DMS79 treated with DMSO at 0.1 percent for 48 hours (cell line): Measurements from ENCODE around the gene INPP5A.

ENCODE experiments used
- DNase-seq: peaks from one replicate; lab custom pipeline; 2025; lab: John Stamatoyannopoulos, UW

The INPP5A gene

GRCh38 chr10:132710036-132710686 is 172.6 kb downstream of the INPP5A start:
- DNase-seq, result no peak

- no peak for DNase-seq
Measured at GRCh38 chr10:132710746-132711612, 173.4 kb downstream of the INPP5A start.

DNA sequence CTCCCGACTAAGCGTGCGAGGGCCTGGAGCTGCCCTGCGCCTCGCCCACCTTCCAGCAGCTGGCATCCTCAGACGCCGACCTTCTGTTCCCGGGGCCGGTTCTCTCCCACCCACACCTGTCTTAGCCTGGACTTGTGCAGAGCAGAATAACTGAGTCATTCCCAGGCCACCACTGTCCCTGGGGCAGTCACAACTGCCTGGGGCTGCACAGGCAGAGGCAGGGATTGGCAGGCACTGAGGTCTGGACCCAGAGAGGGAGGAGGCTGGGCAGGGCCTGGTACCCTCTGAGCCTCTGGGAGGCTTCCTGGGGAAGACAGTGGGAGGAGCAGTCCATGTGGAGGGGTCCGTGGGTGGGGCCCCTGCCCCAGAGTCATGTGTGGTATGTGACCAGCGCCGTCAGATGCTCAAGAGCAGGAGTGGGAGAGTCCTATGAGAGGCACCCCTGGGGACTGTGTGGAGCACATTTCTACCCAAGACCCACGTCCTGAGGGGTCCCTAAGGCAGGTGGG is 174.1 kb downstream of the INPP5A start:
- no peak for DNase-seq

DNA sequence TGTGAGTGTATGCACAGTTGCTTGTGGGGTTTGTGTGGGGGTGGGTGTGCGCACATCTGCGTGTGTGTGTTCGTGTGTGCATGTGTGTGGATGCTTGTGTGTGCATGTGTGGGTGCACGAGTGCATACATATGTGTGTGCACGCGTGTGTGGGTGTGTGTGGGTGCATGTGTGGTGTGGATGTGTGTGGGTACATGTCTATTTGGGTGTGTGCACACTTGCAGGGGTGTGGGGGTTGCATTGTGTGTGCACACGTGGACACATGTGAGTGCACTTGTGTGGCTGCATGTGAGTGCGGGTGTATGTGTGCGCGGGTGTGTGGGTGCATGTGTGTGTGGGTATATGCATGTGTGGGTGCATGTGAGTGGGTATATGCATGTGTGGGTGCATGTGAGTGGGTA is 174.7 kb downstream of the INPP5A start:
- no peak for DNase-seq

GRCh38 chr10:132712743-132713142 is 175.2 kb downstream of the INPP5A start:
- no peak for DNase-seq

DNA sequence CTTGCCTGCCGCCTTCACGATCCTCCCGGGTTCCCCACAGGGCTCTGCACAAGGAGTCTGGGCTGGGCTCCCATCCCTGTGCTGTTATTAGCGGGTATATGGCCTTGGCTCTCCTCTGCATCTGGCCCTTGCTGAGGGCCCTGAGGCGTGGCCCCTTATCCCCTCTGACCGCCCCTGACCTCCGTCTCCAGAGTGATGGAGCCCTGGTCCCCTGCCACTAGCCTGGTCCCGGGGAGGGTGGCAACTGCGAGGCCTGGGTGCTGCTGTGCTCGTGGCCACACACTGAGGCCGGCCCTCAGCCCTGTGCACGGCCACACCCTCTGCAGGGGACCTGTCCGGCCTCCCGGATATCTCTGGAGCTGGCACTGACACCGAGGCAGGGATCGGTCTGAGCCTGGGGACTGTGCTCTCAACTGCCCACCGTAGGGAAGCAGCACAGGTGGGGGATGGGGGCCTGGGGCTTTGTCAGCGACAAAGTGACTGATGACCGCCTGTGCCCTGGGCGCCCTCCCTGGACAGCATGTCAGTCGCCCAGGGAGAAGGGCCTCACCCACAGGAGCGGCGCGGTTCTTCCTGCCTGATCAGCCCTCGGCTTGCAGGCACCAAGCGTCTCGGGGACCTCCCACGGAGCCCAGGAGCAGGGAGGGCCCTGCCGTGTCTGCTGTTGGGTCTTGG is 176.0 kb downstream of the INPP5A start:
- no peak for DNase-seq

- DNase-seq, result no peak
Measured at GRCh38 chr10:132714096-132714985, 176.8 kb downstream of the INPP5A start.

GRCh38 chr10:132714986-132715775 is 177.6 kb downstream of the INPP5A start:
- DNase-seq, result no peak

DNA sequence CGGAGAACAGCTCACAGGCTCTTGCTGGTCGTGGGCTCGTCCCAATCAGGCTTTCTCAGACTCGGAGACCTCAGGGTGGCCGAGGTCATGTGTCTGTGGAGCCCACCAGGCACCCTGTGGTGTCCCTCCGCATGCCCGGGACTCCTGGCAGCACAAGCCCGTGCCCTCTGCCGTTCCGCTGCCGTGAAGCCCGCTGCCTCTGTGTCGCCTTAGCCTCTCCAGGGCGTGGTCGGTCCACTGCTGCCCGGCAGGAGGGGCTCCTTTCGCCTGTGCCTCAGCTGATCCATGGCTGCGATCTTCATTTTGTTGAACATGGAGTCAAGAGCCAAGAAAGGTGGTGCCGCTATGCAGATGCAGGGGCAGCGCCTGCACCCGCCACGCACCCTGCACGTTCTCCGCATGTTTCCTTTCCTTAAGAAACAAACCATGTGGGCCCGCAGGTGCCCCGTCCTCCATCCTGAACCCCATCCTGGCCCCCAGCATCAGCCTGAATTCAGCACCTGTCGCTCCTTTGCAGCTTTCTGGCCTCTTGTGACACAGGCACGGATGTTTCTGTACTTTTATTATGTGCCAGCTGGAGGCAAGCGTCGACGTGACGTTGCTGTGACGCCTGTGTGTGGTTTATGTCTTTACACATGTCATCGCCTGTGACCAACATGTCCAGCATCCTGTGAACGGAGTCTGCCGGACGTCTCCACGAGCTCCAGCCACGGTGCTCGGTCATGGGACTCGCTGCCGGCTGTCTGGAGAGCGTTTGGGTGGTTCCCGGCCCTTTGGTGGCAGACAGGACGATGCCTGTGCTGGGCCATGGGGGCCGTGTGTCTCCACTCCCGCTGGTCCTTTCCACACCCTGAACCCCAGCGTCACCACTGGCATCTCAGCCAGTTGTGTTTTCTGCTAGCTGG is 178.4 kb downstream of the INPP5A start:
- DNase-seq, result no peak

GRCh38 chr10:132716691-132717490 is 179.3 kb downstream of the INPP5A start:
- DNase-seq, result no peak

- DNase-seq, result no peak
Measured at GRCh38 chr10:132721725-132722124, 184.1 kb downstream of the INPP5A start.

GRCh38 chr10:132722394-132723329 is 185.1 kb downstream of the INPP5A start:
- peak; percentile 52 for DNase-seq

GRCh38 chr10:132723330-132723970 is 185.9 kb downstream of the INPP5A start:
- DNase-seq, result no peak

DNA sequence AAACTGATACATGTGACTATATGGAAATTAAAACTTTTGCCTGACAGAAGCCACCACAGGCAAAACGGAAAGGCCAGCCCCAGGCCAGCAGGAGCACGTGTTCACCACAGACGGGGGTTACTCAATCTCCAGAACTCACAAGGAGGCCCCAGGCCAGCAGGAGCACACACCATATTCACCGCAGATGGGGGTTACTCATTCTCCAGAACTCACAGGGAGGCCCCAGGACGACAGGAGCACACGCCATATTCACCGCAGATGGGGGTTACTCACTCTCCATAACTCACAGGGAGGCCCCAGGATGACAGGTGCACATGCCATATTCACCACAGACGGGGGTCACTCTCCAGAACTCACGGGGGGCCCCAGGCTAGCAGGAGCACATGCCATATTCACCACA is 186.9 kb downstream of the INPP5A start:
- no peak for DNase-seq

DNA sequence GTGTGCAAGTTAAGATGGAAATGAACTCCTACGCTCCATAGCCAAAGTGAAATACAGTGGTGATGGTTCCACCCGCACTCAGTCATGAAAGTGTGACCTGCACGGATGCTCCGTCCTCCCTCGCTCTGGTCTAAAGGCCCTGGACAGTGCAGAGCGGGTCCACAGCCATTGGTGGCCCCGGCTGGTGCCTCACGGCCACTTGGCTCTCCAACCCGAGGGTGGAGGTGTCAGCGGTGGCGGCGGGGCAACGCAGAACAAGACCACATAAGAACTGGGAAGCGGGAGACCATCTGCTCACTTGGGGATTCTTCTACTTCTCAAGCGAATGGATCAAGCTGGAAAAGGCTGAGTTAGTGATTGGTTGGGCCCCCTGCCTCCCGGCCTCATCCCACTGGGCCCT is 187.6 kb downstream of the INPP5A start:
- no peak for DNase-seq

DNA sequence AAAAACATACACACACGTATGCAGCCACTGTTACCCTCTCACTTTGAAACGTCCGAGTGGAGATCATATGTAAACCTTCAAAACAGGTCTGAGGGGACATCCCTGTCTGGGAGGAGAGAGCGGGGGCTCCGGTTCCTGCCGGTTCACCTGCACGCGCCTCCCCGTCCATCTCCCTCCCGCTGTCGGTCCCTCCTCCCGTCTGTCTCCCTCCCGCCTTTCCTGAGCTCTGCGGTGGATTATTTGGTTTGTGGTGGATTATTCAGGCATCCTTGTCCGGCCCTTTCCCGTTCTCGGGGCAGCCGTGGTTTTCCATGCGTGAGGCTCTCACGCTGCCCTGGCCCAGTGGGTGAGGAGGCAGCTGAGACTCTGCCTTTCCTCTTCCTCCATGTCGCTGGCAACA is 188.6 kb downstream of the INPP5A start:
- no peak for DNase-seq

DNA sequence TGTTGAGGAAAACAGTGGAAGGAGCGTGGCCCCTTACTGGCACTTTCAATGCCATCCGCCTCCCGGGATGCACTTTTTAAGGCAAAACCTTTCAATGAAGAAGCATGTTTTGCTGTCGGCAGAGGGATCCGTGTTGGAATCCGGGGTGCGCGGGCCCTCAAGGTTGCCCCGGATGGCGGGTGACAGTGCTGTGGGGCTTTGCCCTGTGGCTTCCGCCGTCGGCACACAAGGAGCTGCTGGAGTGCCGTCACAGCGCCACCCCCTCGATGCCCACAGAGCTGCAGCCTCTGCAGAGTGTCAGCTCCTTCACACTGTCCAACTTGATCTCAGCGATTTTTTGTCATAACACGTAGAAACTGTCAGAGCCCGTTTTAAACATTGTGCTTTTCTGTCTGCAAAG is 189.4 kb downstream of the INPP5A start:
- no peak for DNase-seq
